NCI-H748 treated with DMSO at 0.1 percent for 48 hours (cell line): ENCODE results near the gene AGBL2.
"Not testable (repeated sequence)": the region's sequence is repeated elsewhere in the genome, so short reads cannot be mapped to it uniquely, and the experiment has no call there.

Source experiments
- DNase-seq: peaks from one replicate; lab custom pipeline; 2025; lab: John Stamatoyannopoulos, UW

The AGBL2 gene

GRCh38 chr11:47689480-47689879, 25.7 kb downstream of the AGBL2 start:
- DNase-seq, result no peak

- DNase-seq, result no peak
These were observed 26.2 kb downstream of the AGBL2 start for GRCh38 chr11:47688991-47689390.

- DNase-seq, result no peak
These were observed 27.1 kb downstream of the AGBL2 start for GRCh38 chr11:47688111-47688510.

GRCh38 chr11:47686704-47687103, 28.5 kb downstream of the AGBL2 start:
- not testable (repeated sequence) for DNase-seq

- DNase-seq, result no peak
These were observed 29.0 kb downstream of the AGBL2 start for GRCh38 chr11:47686151-47686550.

- no peak for DNase-seq
These were observed 39.3 kb downstream of the AGBL2 start for GRCh38 chr11:47675851-47676250.

GRCh38 chr11:47672283-47672730, 42.9 kb downstream of the AGBL2 start:
- no peak for DNase-seq

- no peak for DNase-seq
These were observed 45.3 kb downstream of the AGBL2 start for GRCh38 chr11:47669856-47670255.

- DNase-seq, result no peak
These were observed 46.5 kb downstream of the AGBL2 start for GRCh38 chr11:47668665-47669064.

- no peak for DNase-seq
These were observed 47.6 kb downstream of the AGBL2 start for GRCh38 chr11:47667555-47667954.

GRCh38 chr11:47667135-47667534, 48.0 kb downstream of the AGBL2 start:
- no peak for DNase-seq

GRCh38 chr11:47664936-47665335, 50.2 kb downstream of the AGBL2 start:
- DNase-seq, result not testable (repeated sequence)

- no peak for DNase-seq
These were observed 53.9 kb downstream of the AGBL2 start for GRCh38 chr11:47661245-47661644.

- no peak for DNase-seq
These were observed 55.9 kb downstream of the AGBL2 start for GRCh38 chr11:47659276-47659675.

GRCh38 chr11:47656260-47656885, 58.8 kb downstream of the AGBL2 start:
- no peak for DNase-seq

GRCh38 chr11:47651818-47652469, 63.2 kb downstream of the AGBL2 start:
- DNase-seq, result no peak

- DNase-seq, result no peak
These were observed 65.9 kb downstream of the AGBL2 start for GRCh38 chr11:47649276-47649675.

GRCh38 chr11:47646019-47646418, 69.2 kb downstream of the AGBL2 start:
- DNase-seq, result no peak

GRCh38 chr11:47645500-47645899, 69.7 kb downstream of the AGBL2 start:
- no peak for DNase-seq

GRCh38 chr11:47642099-47642855, 72.9 kb downstream of the AGBL2 start, which contains the start of gene MTCH2:
TSS of gene MTCH2 (minus strand) at chr11:47642559. CDS start at chr11:47642465, 94 bp downstream.
- peak; percentile 91 for DNase-seq

- no peak for DNase-seq
These were observed 73.5 kb downstream of the AGBL2 start for GRCh38 chr11:47641600-47642098.

GRCh38 chr11:47640506-47640905, 74.7 kb downstream of the AGBL2 start:
- not testable (repeated sequence) for DNase-seq

- not testable (repeated sequence) for DNase-seq
These were observed 78.8 kb downstream of the AGBL2 start for GRCh38 chr11:47636331-47636730.
